HK-2 (cell line): Measurements from ENCODE around the gene ANKRD49.
"Not testable (repeated sequence)": the region's sequence is repeated elsewhere in the genome, so short reads cannot be mapped to it uniquely, and the experiment has no call there.

Experiments used
- DNase-seq: peaks from one replicate; pipeline ENCODE4 v3.0.0-alpha.2; 2018; ENCODE audit not compliant: unreplicated experiment

ANKRD49 gene

GRCh38 chr11:94506513-94506912 is 12.7 kb downstream of the ANKRD49 start:
- DNase-seq: not testable (repeated sequence)

DNA sequence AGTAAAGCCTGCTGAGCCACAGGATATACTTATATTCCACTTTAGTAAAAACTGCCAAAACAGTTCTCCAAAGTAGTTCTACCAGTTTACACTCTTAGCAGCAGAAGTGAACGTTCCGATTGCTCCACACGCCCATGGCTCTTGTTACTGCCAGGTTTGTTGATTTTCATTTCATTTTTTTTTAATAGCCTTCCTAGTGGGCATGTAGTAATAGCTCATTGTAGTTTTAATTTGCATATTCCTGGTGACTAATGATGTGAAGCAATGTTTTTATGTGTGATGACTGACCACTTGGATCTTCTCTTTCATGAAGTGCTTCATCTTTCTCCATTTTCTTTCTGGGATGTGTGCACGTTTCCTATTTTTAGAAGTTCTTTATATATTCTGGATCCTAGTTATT is 13.7 kb downstream of the ANKRD49 start:
- DNase-seq: no peak

DNA sequence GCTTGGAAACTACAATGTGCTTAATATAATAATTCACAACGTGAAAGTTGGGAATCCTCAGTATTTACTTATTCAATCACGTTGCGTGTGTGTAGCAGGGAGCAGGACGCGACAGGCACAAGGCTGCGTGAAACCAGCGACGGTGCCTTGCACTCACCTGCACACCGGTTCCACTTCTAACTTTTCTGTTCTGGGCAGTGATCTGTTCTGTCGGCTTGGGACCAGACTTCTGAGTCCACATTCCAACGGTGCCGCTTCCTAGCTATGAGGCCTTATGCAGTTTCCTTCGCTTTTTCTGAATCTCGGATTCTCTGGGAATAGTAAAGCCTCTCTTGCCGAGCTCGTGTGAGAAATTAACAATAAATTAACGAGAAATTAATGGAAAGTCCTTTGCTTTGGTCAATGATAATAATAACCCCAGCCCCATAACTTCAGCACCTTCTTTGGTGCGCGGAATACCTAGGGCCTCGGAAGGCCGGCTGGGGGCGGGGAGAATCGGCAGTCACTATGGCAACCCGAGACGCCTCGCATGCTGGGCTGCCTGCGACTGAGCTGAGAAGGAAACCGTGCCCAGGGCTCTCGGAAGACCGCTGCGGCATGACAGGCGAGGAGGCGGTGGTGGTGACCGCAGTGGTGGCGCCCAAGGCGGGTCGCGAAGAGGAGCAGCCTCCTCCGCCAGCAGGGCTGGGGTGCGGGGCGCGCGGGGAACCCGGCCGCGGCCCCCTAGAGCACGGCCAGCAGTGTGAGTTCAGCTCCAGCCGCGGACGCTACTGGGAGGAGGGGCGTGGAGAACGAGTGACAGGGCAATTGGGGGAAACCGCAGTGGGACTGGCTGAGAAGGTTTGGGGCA is 18.4 kb downstream of the ANKRD49 start, which contains the start of gene C11orf97:
Gene C11orf97, plus strand, starts transcription at position 530 of the 850 bp plus-strand sequence. Its CDS starts 68 bp downstream, at position 598.
- peak; percentile 28 for DNase-seq

DNA sequence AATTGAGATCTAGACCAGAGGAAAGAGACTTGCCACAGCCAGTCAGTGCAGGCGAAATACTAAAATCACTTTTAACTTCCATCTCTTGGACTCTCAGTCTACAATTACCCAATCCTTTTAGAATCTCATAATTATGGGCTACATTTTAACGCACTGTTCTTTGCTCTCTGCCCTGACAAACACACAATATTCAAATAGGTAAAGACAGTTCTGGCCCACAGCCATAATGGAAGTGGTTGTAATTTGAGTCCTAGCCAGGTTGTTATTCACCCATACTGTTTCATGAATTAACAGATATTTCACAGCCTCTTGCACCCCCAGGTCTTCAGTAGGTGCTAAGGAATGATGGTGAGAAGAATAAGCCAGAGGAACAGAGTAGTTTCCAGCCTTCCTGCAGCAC is 19.3 kb downstream of the ANKRD49 start:
- DNase-seq: no peak

DNA sequence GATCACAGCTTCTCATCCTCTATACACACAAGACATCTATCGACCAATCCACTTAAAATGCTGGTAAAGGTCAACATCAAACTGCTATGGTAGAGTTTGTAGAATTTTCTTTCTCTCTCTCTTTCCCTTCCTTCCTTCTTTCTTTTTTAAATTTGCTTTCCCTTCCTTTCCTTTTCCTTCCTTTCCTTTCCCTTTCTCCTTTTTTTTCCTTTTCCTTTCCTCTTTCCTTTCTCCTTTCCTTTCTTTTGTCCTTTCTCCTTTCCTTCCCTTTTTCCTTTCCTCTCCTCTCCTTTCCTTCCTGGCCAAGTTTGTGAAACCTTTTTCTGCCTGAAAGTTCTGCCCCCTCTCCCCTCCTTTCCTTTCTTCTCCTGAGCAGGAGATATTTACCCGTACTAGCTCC is 21.6 kb downstream of the ANKRD49 start:
- DNase-seq: no peak

DNA sequence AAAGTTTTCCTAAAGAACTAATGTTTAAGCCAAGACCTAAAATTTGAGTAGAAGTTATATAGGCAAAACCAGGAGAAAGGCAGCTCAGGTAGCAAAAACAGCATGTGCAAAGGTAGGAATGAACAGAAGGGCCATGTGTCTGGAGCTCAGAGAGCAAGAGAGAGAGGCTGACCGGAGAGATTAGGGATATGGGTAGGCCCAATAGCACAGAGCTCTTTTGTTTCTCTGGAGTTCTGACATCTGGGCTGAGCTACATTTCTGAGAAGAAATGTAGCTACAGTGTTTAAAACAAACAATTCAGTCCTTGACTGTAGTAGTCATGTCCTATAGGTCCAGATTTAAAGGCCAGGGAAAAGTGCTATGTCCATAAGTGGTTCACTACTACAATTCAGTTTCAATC is 22.9 kb downstream of the ANKRD49 start:
- DNase-seq: no peak

- no peak for DNase-seq
These were observed 24.5 kb downstream of the ANKRD49 start for GRCh38 chr11:94518300-94518699.

- DNase-seq: no peak
These were observed 25.8 kb downstream of the ANKRD49 start for GRCh38 chr11:94519478-94520084.

DNA sequence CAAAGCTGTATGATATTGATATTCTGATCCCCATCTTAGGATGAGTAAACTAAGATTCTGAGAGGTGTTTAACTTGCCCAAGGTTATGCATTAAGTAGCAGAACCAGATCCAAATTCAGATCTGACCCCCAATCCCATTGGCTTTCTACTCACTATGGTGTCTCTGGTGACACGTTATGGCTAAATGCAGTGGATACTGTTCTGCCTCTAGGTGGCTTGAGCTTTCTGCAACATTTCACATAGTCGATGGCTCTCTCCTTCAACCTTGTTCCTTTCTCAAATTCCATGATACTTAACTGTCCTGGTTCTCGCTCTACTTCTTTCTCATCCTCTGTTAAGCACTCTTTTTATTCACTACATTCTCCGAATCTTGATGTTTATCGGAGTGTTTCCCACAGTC is 27.9 kb downstream of the ANKRD49 start:
- no peak for DNase-seq

- no peak for DNase-seq
These were observed 30.6 kb downstream of the ANKRD49 start for GRCh38 chr11:94524341-94524740.

DNA sequence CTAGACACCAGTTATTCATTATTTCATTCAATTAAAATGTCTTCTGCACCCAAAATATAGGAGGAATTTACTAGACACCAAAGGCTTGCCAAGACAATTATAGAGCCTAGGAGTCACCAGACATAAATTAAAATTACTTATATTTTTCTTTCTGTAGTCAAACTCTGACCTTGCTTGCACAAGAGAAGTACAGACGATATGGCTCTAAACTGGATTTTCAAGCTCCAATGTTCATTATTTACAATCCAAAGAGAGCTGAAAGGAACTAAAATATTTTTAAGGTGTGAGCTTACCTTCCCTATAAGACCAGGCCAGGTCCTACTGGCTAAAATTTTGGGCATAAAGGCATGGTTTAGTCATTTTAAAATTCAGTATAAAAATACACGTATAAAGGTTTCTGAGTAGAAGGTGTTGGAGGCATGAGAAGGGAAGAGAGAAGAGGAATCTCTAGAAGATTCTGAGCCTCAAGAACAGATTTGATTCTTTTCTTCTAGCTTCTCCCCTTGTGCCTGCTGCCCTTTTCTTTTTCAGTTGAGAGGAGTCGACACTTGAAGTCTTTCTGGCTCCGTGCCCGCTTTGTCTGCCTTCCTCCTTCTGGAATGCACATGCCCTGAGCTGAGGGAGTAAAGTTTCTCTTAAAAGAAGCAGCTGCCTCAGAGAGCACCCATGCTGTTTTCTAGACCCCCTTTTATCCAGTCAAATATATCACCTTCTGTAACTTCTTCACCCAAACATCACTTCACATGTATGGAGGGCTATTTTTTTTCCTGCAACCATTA is 32.0 kb downstream of the ANKRD49 start:
- DNase-seq: no peak

DNA sequence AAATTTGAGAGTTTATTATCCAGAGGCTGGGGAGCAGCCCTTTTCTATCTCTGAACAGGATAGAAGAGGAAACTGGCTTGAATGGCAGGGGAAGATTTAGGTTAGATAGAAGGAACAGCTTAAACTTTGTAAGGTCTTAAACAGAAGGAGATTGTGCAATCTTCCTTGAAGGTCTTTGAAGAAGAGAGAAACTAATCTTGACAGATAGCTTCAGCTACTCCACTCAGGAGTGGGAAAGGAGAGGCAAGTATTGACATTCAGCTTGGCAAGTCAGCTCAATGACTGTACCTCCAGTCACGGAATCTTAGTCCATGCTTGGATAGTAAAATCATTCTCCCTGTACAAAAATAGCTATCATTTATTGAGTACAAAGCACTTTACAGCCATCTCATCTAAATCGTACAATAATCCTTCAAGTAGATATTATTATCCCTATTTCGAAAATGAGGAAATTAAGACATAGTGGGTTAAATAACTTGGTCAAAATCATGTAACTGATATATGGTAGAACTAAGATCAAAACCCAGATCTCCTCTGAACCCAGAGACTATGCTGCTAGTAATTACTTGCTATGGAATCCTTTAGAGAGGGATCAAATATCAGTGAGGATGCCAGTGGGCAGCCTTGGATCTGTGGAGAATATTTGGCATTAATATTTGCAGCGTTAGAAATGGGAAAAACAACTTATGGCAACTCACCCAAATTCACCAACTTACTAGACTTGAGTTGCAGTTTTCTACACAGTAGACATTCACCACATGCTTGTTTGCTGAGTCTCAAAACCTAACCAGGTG is 33.1 kb downstream of the ANKRD49 start:
- DNase-seq: no peak

DNA sequence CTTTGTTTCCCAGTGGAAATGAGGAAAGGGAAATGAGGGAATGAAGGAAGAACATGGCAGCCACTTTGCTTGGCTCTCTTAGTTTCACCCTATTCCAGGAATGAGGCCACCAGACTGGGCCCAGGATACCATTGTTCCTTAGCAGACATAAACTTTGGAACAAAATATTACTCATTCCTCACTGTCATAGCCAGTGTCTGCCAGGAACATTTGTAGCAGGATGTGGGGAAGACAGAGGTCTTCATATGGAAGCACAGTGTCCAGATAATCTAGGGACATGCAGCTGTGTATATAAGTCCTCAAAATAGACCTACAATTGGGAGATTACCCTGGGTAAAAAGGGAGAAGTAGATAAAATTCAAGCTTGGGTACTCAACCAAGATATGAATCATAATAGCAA is 34.8 kb downstream of the ANKRD49 start:
- no peak for DNase-seq

- DNase-seq: no peak
These were observed 38.4 kb downstream of the ANKRD49 start for GRCh38 chr11:94532211-94532610.

DNA sequence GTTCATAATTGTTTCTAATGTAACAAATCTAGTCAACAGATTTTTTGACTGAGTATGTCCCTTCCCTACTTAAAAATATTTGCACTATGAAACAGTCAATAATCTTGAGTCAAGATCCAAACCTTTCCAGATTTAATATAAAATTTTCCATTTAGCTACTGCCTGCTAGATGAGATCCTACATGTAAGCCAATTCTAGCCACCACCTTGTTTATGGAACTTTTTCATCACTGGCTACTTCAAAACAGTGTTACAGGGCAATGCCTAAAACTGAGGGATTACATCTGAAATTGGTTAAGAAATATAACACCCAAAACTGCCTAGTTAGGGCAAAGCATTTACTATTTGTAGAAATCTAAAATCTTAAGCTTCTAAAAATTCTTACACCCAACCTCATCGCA is 39.4 kb downstream of the ANKRD49 start:
- DNase-seq: no peak

DNA sequence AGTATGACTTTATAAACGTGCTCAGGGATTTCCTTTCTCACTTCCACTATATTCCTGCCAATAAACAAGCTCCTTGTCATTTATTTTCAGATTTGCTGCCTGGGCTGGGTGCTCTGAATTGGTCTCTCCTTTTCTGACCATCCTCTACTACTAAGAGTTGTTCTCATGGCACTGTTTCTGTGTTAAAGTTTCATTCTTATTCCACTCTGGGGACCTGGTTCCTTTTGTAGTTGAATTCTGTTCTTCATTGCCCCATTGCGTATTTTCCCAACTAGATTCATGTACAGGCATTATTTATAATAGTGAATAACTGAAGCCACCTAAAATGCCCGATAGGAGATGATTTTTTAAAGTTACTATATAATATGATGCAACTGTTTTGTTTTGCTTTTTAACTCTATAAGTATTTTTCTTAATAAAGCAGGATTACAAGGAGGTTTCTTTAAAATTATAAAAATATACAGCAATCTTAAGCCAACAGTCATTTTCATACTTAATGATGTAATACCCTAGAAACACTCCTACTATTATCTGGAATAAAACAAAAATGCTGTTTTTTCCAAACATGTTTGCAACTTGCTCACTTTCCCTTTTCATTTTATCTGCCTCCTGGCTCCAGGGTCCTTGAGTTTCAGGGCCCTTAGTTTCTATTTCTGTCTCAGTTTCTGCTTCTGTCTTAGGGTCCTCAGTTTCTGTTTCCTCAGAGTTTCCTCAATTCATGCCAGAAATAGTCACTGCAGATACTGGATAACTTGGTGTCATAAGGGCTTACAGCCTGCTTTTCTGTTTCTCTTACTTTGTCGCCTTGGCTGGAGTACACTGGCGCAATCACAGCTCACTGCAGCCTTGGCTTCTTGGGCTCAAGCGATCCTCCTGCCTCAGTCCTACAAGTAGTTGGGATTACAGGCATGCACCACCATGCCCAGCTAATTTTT is 40.2 kb downstream of the ANKRD49 start:
- no peak for DNase-seq

GRCh38 chr11:94536386-94536785 is 42.6 kb downstream of the ANKRD49 start:
- DNase-seq: no peak

DNA sequence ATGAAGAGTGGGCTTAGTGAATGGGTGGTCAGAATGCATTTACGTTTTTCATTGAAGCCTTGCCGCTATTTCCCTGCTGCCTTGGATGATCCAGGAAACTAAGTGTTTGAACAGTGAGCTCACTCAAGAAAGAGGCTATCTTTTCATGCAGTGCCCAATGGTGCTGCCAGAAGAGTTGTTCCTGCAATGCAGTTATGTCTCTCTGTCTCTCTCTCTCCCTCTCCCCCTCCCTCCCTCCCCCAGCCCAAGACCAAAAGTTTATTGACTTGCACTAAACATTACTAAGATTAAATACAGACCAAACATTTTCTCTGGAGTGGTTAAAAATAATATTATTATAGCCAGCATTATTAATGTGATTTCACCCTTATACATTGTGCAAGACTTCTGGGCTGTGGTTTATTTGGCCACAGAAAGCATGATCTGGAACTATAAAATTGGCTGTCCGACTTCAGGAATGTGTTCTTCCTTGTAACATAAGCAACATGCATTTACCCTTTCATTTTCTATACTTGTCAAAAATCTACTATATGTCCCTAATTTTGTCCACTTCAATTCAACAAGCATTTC is 43.3 kb downstream of the ANKRD49 start:
- no peak for DNase-seq

DNA sequence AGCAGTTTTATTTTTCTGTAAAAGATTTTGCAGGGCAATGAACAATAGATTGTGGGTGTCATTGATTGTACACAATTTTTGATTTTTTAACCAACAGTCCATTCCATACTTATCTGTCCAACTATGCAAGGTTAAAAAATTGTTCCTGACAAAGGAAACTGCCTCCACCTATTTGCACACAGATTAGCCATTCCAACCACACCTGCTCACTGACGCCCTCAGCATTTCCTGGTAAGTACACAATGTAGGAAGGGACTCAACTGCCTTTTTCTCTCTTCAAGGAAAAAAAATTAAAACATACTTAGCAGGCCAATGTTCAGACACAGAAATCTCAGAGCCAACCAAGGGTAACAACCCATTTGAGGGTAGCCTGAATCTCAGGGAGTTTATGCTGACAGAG is 45.6 kb downstream of the ANKRD49 start:
- DNase-seq: no peak
